Endothelial cell of umbilical vein (primary cell): ENCODE data around the gene IGSF10.

Experiments used
- CTCF ChIP-seq, 2 donors: IDR thresholded peaks; 1 replicate in 1 of 2; 2 replicates in 1 of 2; pipeline ENCODE4 v1.5.1; 2011; ENCODE audit warnings: low read length in 2 of 2, mild to moderate bottlenecking in 2 of 2, moderate library complexity in 2 of 2, control low read depth in 1 of 2, inconsistent platforms in 1 of 2, low read depth in 1 of 2; ENCODE audit not compliant: insufficient read depth in 1 of 2; ENCODE audit errors: extremely low read depth in 1 of 2
- EZH2 ChIP-seq: IDR thresholded peaks from 2 replicates; pipeline ENCODE4 v1.6.1; 2012; ENCODE audit warnings: borderline replicate concordance, low read depth, mild to moderate bottlenecking, moderate library complexity, low read length, inconsistent platforms; ENCODE audit not compliant: severe bottlenecking
- GATA2 ChIP-seq: IDR thresholded peaks from 2 replicates; pipeline ENCODE4 v1.7.0; 2011; ENCODE audit warnings: low read depth, mild to moderate bottlenecking, moderate library complexity, mixed read lengths, low read length; ENCODE audit not compliant: insufficient read length, insufficient read depth
- JUN ChIP-seq: IDR thresholded peaks from 2 replicates; pipeline ENCODE4 v1.6.1; 2011; ENCODE audit warnings: borderline replicate concordance, low read depth; ENCODE audit not compliant: insufficient read length, insufficient read depth
- MYC ChIP-seq: IDR thresholded peaks from one replicate; pipeline ENCODE4 v1.6.1; 2011; ENCODE audit warnings: mild to moderate bottlenecking, low read depth, low read length
- POLR2A ChIP-seq: IDR thresholded peaks from 2 replicates; pipeline ENCODE4 v1.6.1; 2012; ENCODE audit warnings: low read depth, mild to moderate bottlenecking, control low read depth, low read length
- POLR2AphosphoS5 ChIP-seq: IDR thresholded peaks from 2 replicates; pipeline ENCODE4 v1.6.1; 2012; ENCODE audit warnings: low read depth, mild to moderate bottlenecking, control low read depth, low read length, moderate library complexity; ENCODE audit not compliant: insufficient read depth
- TF ChIP-seq, protein P1 (sequence below): IDR thresholded peaks from 2 replicates; pipeline ENCODE4 v1.6.1; 2011; ENCODE audit not compliant: insufficient read depth, insufficient read length

- TF ChIP-seq POLR2AphosphoS5 (no peak), CTCF (IDR thresholded peaks at IDR 0.05; ENCODE audit: extremely low read depth in 1 of 2, insufficient read depth in 1 of 2, low read depth in 1 of 2, low read length in 2 of 2) (no peak), EZH2 (no peak), POLR2A (no peak), JUN (no peak), MYC (no peak), GATA2 (no peak)
- TF ChIP-seq, protein P1, sequence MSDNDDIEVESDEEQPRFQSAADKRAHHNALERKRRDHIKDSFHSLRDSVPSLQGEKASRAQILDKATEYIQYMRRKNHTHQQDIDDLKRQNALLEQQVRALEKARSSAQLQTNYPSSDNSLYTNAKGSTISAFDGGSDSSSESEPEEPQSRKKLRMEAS, result no peak
Measured at GRCh38 chr3:151467069-151467468, 6.2 kb upstream of the IGSF10 start.
